ENCODE measurements around the gene RAD18. TPM values are rescaled to one million over a fixed set of nuclear protein-coding genes. Genes with fewer than 3 reads are reported as not detected.

RAD18 gene
- total and polyA plus RNA-seq, 9 of the 15 experiments (the other 6 are each of a cell fraction or from before 2014, with no cell fraction given), result 19.2 to 49.4 (median 34.4) TPM

DNA sequence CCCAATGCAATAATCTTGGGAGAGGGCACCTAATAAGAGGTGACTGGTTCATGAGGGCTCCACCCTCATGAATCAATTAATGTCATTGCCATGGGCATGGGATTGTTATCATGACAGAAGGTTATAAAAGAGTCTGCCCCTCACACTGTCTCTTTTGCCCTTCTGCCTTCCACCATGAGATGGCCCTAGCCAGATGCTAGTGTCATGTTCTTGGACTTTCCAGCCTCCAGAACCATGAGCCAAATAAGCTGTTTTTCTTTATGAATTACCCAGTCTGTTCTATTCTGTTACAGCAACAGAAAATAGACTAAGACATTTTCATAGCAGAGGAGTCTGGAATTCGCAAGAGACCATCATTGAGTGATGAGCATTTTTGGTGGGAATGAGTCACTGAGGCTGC lies 16.0 kb upstream of the RAD18 start:
- Histone ChIP-seq H3K4me1 (replicated peaks in 1 of 2; ENCODE audit: control insufficient read depth in 2 of 2, insufficient read depth in 2 of 2, low read length in 2 of 2) (no peaks in the 10 kb centered on the region), H3K4me2 (ENCODE audit: insufficient read depth, low read length) (no peak overlapping the region), H3K36me3 (ENCODE audit: control insufficient read depth, insufficient read depth, low read length) (no peaks in the 10 kb centered on the region), H3K79me2 (ENCODE audit: control insufficient read depth, insufficient read depth, low read length) (no peaks in the 10 kb centered on the region), H3K27ac (ENCODE audit: extremely low read depth, low read depth, low read length) (no peak overlapping the region), H4K20me1 (replicated peaks; ENCODE audit: control insufficient read depth, insufficient read depth, low read length) (no peaks in the 10 kb centered on the region), H3K9me1 (ENCODE audit: control insufficient read depth, insufficient read depth, low read length) (no peaks in the 10 kb centered on the region), H2AFZ (ENCODE audit: low read depth, low read length) (no peak overlapping the region), H3K9ac (ENCODE audit: insufficient read depth in 1 of 2, low read depth in 2 of 2, low read length in 2 of 2) (no peak overlapping the region), H3K4me3 (no peak overlapping the region), H3K9me3 (replicated peaks; ENCODE audit: control insufficient read depth, insufficient read depth, low read depth, low read length) (no peaks in the 10 kb centered on the region), H3K27me3 (ENCODE audit: control insufficient read depth in 2 of 2, insufficient read depth in 2 of 2, low read length in 2 of 2) (peaks cover 31 to 48% of the 10 kb centered on the region in 2 experiments)
- no peak for FAIRE-seq
- BruUV-seq (replicated peaks), result no TSS peak
- ChIA-PET CTCF (ENCODE audit: low intra/inter-chr PET ratio) (no interaction called here), POLR2A (no interaction called here)
- intact Hi-C loops (cut with micrococcal nuclease) (no loop called here), in situ Hi-C loops (cut with MboI) (loop anchor here (10.0 kb wide), 1 partner anchor 516 kb away; no protein-coding TSS in a partner anchor)
- no peak for ATAC-seq
- DNase-seq (ENCODE audit: extremely low read depth in 1 of 4, low spot score in 3 of 4), result no peak
- 0% methylated on average over 1 of the region's 1 CpG for WGBS (ENCODE audit: insufficient coverage, low coverage, missing lambda C conversion rate)
- TF ChIP-seq ZNF347 (CRISPR knock-in tag; IDR thresholded peaks at IDR 0.05; ENCODE audit: low read depth) (no peak), NCOR1 (IDR thresholded peaks at IDR 0.05) (no peak), LCOR (CRISPR knock-in tag; IDR thresholded peaks at IDR 0.05) (no peak), HDAC6 (IDR thresholded peaks at IDR 0.05; ENCODE audit: low read depth, low read length) (no peak), CHD2 (IDR thresholded peaks at IDR 0.05; ENCODE audit: low read depth, low read length) (no peak), CBFA2T2 (conservative IDR thresholded peaks at IDR 0.05) (no peak), HDAC1 (IDR thresholded peaks at IDR 0.05) (no peak), FOXA3 (CRISPR knock-in tag; conservative IDR thresholded peaks at IDR 0.05 in 1 of 2, IDR thresholded peaks at IDR 0.05 in 1 of 2) (no peak), KLF1 (tag; IDR thresholded peaks at IDR 0.05) (no peak), MCM7 (IDR thresholded peaks at IDR 0.05) (no peak), HNRNPUL1 (IDR thresholded peaks at IDR 0.05; ENCODE audit: low read length) (no peak), HNRNPLL (IDR thresholded peaks at IDR 0.05; ENCODE audit: low read depth, low read length, poor library complexity, severe bottlenecking) (no peak), KLF16 (IDR thresholded peaks at IDR 0.05) (no peak)
- TF ChIP-seq, protein P1, sequence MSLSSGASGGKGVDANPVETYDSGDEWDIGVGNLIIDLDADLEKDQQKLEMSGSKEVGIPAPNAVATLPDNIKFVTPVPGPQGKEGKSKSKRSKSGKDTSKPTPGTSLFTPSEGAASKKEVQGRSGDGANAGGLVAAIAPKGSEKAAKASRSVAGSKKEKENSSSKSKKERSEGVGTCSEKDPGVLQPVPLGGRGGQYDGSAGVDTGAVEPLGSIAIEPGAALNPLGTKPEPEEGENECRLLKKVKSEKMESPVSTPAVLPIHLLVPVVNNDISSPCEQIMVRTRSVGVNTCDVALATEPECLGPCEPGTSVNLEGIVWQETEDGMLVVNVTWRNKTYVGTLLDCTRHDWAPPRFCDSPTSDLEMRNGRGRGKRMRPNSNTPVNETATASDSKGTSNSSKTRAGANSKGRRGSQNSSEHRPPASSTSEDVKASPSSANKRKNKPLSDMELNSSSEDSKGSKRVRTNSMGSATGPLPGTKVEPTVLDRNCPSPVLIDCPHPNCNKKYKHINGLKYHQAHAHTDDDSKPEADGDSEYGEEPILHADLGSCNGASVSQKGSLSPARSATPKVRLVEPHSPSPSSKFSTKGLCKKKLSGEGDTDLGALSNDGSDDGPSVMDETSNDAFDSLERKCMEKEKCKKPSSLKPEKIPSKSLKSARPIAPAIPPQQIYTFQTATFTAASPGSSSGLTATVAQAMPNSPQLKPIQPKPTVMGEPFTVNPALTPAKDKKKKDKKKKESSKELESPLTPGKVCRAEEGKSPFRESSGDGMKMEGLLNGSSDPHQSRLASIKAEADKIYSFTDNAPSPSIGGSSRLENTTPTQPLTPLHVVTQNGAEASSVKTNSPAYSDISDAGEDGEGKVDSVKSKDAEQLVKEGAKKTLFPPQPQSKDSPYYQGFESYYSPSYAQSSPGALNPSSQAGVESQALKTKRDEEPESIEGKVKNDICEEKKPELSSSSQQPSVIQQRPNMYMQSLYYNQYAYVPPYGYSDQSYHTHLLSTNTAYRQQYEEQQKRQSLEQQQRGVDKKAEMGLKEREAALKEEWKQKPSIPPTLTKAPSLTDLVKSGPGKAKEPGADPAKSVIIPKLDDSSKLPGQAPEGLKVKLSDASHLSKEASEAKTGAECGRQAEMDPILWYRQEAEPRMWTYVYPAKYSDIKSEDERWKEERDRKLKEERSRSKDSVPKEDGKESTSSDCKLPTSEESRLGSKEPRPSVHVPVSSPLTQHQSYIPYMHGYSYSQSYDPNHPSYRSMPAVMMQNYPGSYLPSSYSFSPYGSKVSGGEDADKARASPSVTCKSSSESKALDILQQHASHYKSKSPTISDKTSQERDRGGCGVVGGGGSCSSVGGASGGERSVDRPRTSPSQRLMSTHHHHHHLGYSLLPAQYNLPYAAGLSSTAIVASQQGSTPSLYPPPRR (CRISPR knock-in tag; IDR thresholded peaks at IDR 0.05; ENCODE audit: borderline replicate concordance), result no peak
- TF ChIP-seq, protein P2, sequence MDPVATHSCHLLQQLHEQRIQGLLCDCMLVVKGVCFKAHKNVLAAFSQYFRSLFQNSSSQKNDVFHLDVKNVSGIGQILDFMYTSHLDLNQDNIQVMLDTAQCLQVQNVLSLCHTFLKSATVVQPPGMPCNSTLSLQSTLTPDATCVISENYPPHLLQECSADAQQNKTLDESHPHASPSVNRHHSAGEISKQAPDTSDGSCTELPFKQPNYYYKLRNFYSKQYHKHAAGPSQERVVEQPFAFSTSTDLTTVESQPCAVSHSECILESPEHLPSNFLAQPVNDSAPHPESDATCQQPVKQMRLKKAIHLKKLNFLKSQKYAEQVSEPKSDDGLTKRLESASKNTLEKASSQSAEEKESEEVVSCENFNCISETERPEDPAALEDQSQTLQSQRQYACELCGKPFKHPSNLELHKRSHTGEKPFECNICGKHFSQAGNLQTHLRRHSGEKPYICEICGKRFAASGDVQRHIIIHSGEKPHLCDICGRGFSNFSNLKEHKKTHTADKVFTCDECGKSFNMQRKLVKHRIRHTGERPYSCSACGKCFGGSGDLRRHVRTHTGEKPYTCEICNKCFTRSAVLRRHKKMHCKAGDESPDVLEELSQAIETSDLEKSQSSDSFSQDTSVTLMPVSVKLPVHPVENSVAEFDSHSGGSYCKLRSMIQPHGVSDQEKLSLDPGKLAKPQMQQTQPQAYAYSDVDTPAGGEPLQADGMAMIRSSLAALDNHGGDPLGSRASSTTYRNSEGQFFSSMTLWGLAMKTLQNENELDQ (CRISPR knock-in tag; IDR thresholded peaks at IDR 0.05; ENCODE audit: borderline replicate concordance), result no peak
- TF ChIP-seq, protein P3, sequence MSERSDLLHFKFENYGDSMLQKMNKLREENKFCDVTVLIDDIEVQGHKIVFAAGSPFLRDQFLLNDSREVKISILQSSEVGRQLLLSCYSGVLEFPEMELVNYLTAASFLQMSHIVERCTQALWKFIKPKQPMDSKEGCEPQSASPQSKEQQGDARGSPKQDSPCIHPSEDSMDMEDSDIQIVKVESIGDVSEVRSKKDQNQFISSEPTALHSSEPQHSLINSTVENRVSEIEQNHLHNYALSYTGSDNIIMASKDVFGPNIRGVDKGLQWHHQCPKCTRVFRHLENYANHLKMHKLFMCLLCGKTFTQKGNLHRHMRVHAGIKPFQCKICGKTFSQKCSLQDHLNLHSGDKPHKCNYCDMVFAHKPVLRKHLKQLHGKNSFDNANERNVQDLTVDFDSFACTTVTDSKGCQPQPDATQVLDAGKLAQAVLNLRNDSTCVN (CRISPR knock-in tag; IDR thresholded peaks at IDR 0.05), result no peak
